NCI-H2107 (cell line): Measurements from ENCODE around the gene KAZN.
A peak's percentile ranks its signal among the peaks of the same experiment; 100 is the strongest.

Source experiments
- DNase-seq: peaks from one replicate; lab custom pipeline; 2025; lab: John Stamatoyannopoulos, UW

Gene KAZN

GRCh38 chr1:15094719-15095495 lies 496.4 kb downstream of the KAZN start:
- no peak for DNase-seq

- no peak for DNase-seq
Observed at GRCh38 chr1:15095496-15095875, 497.0 kb downstream of the KAZN start.

GRCh38 chr1:15096293-15096692 lies 497.8 kb downstream of the KAZN start:
- DNase-seq, result no peak

- no peak for DNase-seq
Observed at GRCh38 chr1:15098176-15099125, 500.0 kb downstream of the KAZN start.

GRCh38 chr1:15099441-15100120 lies 501.1 kb downstream of the KAZN start:
- no peak for DNase-seq

- peak; percentile 23 for DNase-seq
Observed at GRCh38 chr1:15100121-15100879, 501.8 kb downstream of the KAZN start.

- no peak for DNase-seq
Observed at GRCh38 chr1:15100880-15101760, 502.6 kb downstream of the KAZN start.

GRCh38 chr1:15101801-15102200 lies 503.3 kb downstream of the KAZN start:
- DNase-seq, result no peak

- DNase-seq, result no peak
Observed at GRCh38 chr1:15102646-15103045, 504.2 kb downstream of the KAZN start.

GRCh38 chr1:15103211-15103610 lies 504.7 kb downstream of the KAZN start:
- no peak for DNase-seq

- DNase-seq, result no peak
Observed at GRCh38 chr1:15103906-15104305, 505.4 kb downstream of the KAZN start.

- DNase-seq, result no peak
Observed at GRCh38 chr1:15104768-15105167, 506.3 kb downstream of the KAZN start.

- DNase-seq, result no peak
Observed at GRCh38 chr1:15106608-15107007, 508.1 kb downstream of the KAZN start.

GRCh38 chr1:15107058-15107687 lies 508.7 kb downstream of the KAZN start:
- DNase-seq, result no peak

- no peak for DNase-seq
Observed at GRCh38 chr1:15107911-15108310, 509.4 kb downstream of the KAZN start.

GRCh38 chr1:15110128-15110866 lies 511.8 kb downstream of the KAZN start:
- no peak for DNase-seq

- DNase-seq, result no peak
Observed at GRCh38 chr1:15110867-15111230, 512.4 kb downstream of the KAZN start.

GRCh38 chr1:15113146-15113545 lies 514.7 kb downstream of the KAZN start:
- DNase-seq, result no peak

GRCh38 chr1:15114884-15115283 lies 516.4 kb downstream of the KAZN start:
- DNase-seq, result no peak
